CMK (cell line): ENCODE measurements around the gene NUP153.

ENCODE experiments used
- DNase-seq: peaks from one replicate; pipeline ENCODE4 v3.0.0-alpha.2; 2010; ENCODE audit warnings: low read depth

NUP153 gene

DNA sequence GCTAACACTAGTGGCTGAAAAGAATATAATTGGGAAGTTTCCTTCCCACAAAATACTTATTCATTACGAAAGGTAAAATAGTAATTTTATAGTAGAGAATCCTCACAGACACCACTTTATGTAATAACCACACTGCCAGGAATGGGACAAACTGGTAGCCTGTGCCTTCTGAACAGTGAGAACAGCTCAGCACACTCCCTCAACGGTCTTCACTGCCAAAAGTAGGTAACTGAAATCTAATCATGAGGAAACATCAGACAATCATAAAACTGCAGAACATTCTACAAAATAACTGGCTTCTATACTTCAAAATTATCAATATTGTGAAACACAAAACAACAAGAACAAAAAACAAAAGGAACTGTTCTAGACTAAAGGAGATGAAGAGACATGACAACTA, 44.1 kb downstream of the NUP153 start:
- no peak for DNase-seq

- no peak for DNase-seq
Measured at GRCh38 chr6:17656644-17657043, 50.1 kb downstream of the NUP153 start.

DNA sequence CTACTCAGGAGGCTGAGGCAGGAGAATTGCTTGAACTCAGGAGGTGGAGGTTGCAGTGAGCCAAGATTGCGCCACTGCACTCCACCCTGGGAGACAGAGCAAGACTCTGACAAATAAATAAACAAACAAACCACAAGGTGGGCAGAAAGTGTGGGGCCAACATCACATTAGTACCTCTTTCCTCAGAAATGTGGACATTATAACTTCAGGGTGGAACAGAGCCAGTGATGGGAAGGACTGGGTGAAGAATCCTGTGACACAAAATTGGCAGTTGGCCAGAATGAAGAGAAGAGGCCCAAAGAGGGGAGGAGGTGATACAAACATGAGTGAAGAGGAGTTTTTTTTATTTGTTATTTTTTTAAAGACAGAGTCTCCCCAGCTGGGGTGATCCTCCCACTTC, 50.6 kb downstream of the NUP153 start:
- no peak for DNase-seq

- no peak for DNase-seq
Measured at GRCh38 chr6:17653198-17653882, 53.4 kb downstream of the NUP153 start.

- DNase-seq, result no peak
Measured at GRCh38 chr6:17650656-17651309, 55.9 kb downstream of the NUP153 start.

GRCh38 chr6:17648745-17649144, 58.0 kb downstream of the NUP153 start:
- DNase-seq, result no peak

DNA sequence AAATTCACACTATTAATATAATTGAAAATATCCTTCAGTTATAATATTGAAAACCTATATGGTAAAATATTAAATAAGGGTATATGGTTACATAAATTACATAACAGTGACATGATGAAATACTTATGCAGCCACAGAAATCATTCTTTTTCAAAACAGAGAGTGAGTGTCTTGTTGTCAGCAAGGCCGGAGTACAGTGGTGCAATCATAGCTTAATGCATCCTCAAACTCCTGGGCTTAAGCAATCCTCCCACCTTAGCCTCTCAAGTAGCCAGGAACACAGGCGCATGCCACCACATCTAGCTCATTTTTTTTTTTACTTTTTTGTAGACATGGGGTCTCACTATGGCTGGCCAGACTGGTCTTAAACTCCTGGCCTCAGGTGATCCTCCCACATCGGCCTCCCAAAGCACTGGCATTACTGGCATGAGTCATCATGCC, 66.2 kb downstream of the NUP153 start:
- no peak for DNase-seq

DNA sequence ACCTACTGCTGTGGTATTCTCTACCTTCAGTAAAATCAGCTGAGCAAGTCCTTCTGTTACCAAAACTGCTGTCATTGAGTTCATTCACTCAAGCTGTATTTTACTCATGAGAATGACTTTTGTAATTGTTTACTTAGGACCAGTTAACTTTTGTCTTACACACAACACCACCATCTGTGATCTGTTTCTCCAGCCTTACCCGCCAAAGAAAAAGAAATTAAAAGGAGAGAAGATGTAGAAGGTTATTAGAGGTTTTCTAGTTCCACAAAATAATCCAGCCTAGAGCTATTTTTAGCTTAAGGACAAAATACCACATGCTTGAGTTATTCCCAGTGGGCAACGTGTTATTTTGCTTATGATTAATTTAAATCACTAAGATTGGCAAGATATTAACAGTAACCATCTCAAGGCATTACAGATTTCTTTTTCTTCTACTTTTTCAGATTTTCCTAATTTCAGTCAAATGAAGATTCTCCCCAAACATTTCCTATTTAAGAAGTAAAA, 68.5 kb downstream of the NUP153 start:
- no peak for DNase-seq

DNA sequence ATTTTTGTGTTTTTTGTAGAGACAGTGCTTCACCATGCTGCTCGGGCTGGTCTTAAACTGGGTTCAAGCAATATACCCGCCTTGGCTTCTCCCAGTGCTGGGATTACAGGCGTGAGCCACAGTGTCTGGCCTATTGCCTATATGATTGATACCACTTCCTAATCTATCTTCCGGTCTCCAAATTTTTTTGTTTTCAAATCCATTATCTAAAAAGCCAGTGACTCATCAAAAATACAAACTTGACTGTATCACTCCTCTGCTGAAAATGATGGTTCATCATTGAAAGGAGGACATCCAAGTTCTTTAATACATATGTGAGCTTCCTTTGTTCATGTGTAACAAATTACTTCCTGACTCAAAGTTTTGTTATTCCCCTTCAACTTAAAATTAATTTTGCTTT, 71.2 kb downstream of the NUP153 start:
- DNase-seq, result no peak

DNA sequence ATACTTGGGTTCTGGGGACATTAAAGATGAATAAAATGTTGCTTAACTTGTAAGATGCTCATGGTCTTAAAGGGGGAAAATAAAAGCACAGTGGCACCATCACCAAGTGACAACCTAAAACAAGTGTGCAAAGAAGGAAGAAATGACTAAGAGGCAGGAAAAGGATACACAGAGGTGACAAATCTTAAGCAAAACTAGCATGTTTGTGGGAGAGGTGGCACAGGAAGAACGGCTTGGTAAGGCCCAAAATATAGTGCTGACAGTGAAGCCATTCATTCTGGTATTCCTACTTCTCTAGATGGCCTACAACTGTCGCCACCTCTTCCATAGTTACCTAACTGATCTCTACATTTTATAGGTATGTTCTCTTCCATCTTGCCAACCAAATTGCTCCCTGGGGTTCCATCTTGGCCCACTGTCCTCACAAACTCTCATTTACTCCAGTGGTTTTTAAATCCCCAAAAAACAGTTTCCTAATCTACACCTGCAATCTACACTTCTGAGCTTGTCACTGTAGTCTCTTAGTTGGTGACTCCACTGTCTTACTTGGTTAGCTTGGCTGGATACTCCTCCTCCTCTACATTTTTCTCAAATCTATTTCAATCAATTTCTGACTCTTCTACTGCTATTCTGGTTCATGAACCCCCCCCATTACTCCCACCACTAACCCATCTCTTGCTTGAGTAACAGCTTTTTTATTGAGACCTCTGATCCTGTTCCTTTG, 73.1 kb downstream of the NUP153 start:
- no peak for DNase-seq

DNA sequence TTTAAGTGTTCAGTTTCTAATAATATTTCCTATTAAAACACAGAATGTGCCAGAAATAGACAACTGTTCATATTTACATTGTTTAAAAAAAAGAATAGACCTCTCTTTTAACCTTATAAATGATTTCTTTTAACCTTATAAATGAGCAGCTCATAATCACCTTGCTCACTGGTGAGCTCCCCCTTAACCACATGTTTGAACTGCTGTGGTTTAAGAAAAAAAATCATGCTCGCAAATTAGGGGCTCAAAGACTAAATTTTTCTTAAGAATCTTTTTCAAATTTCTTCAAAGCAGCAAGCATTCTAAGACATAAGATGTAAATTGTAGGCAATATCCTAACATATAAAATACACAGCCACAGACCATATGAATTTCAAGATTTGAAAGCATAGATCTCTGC, 73.8 kb downstream of the NUP153 start:
- no peak for DNase-seq

DNA sequence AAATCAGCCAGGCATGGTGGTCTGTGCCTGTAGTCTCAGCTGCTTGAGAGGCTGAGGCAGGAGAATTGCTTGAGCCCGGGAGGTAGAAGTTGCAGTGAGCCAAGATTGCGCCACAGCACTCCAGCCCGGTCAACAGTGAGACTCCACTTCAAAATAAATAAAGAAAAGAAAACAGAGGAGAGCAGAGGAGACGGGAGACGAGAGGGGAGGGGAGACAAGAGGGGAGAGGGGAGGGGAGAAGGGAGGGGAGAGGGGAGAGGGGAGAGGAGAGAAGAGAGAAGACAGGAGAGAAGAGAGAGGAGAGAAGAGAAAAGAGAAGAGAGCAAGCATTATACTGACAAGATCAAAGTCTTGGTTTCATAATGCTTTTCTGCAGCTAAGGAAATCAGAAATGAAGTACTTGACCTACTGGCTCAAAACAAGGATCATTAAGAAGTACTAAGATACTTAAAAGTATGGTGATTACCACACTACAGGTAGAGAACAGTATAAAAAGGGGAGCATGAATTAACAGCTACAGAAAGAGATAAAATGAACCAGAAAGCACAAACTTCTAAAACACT, 76.1 kb downstream of the NUP153 start:
- DNase-seq, result no peak

GRCh38 chr6:17629824-17630510, 76.8 kb downstream of the NUP153 start:
- no peak for DNase-seq

- no peak for DNase-seq
Measured at GRCh38 chr6:17628873-17629272, 77.9 kb downstream of the NUP153 start.

- DNase-seq, result no peak
Measured at GRCh38 chr6:17624396-17624795, 82.3 kb downstream of the NUP153 start.

DNA sequence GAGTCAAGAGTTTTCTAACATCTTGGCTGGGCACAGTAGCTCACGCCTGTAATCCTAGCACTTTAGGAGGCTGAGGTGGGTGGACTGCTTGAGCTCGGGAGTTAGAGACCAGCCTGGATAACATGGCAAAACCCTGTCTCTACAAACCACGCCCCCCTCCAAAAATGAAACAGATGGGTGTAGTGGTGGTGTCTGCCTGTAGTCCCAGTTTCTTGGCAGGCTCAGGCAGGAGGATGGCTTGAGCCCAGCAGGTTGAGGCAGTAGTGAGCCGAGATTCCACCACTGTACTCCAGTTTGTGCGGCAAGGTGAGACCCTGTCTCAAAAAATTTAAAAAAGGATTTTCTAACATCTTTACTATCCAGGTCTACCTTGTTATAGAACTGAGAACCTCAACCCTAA, 84.6 kb downstream of the NUP153 start:
- no peak for DNase-seq

DNA sequence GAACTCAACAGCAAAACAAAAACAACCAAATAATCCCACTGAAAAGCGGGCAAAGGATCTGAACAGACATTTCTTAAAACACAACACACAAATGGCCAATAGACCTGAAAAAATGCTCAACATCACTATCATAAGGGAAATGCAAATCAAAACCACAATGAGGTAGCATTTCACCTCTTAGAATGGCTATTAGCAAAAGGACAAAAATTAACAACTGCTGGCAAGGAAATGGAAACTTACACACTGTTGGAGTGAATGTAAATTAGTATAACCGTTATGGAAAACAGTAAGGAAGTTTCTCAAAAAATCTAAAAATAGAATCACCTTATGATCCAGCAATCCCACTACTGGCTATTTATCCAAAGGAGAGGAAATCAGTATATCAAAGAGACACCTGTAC, 85.7 kb downstream of the NUP153 start:
- no peak for DNase-seq

DNA sequence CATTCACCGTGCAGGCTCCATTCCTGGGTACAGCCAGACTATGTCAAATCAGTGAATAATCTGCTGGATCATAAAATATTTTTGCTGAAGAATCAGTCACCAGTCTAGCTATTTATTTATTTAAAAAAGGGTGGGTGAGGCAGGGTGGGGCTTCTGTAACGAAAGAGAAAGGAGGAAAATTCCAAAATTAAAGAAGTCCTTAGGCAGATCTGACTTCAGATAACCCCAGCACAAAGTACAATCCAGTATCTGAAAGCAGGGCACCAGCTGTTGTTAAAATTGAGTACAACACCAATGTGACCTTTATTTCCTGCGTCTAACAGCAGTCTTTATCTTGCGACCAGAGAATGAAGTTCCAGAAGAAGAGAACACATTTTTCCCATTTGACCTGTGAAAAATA, 90.9 kb downstream of the NUP153 start:
- DNase-seq, result no peak

GRCh38 chr6:17612048-17612447, 94.7 kb downstream of the NUP153 start:
- DNase-seq, result no peak

DNA sequence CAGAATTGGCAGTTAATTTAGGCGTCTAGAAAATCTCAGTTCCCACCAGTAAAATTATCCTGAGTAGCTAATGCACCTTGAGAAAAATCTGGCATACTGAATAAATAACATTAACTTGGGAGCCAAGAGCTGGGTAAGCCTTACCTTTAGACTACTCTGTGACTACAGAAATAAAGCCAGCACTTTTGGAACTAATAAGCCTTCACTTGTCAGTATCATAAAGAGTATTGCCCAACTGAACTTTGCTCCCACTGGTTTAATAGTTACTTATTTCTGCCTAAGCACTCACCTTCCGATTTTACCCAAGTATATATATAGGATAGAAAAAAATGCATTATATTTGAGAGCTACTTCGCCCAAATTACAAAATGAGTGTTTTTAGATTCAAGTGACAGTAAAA, 95.9 kb downstream of the NUP153 start:
- no peak for DNase-seq

DNA sequence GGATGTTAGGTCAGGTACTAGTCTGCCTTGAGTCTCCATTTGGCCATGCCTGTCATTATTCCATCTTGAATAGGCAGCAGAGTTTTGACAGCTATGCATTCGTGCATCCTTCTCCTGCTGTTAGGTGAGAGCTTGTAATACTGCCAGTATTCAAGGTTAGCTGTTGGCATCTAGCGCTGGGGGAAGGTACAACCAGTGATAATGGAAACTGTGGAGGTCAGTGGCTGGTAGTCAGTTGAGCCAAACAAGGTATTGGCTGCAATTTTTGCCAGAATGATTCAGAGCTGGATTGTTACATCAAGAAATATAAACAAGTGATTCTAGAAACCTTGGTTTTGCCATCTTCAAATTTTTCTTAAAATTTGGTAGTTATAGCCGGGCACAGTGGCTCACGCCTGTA, 100.1 kb downstream of the NUP153 start:
- DNase-seq, result no peak

DNA sequence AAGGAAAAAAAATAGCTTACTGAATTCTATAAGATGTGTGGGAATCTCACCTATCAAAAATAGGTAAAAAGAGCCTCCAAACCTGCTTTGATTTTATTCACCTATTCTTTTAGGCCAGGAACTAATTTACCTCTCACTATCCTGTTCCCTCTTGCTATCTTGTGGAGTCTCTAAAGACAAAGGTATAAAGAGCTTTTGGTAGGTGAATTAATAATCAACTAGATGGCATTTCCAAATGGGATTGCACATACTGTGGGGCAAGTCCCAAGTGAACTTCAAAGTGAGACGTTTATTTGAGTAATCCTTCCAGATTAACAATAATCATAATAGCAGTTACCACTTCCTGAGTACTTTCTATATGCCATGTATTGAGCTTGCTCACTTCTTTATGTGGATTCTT, 103.8 kb downstream of the NUP153 start:
- no peak for DNase-seq
